Liver (tissue), 3 donors: ENCODE results near the gene UGT1A10.

Experiments used
- EGR1 ChIP-seq, 2 donors: IDR thresholded peaks; 2 replicates each; pipeline ENCODE4 v1.6.1; 2016 to 2018; ENCODE audit warnings: antibody characterized with exemption in 2 of 2, low read depth in 2 of 2
- GABPA ChIP-seq, 2 donors: IDR thresholded peaks in 1 of 2; conservative IDR thresholded peaks in 1 of 2; 2 replicates each; pipeline ENCODE4 v1.6.1; 2016; ENCODE audit warnings: antibody characterized with exemption in 2 of 2, mild to moderate bottlenecking in 1 of 2, moderate library complexity in 1 of 2
- HNF4A ChIP-seq, 2 donors: conservative IDR thresholded peaks; 2 replicates each; pipeline ENCODE4 v1.6.1; 2016; ENCODE audit warnings: antibody characterized with exemption in 2 of 2, mild to moderate bottlenecking in 2 of 2
- JUND ChIP-seq, 2 donors: IDR thresholded peaks; 2 replicates each; pipeline ENCODE4 v1.6.1; 2016; ENCODE audit warnings: antibody characterized with exemption in 2 of 2
- RAD21 ChIP-seq, 2 donors: IDR thresholded peaks; 2 replicates each; pipeline ENCODE4 v1.6.1; 2016; ENCODE audit warnings: antibody characterized with exemption in 2 of 2, mild to moderate bottlenecking in 2 of 2
- YY1 ChIP-seq: IDR thresholded peaks from 2 replicates; pipeline ENCODE4 v1.6.1; 2016; ENCODE audit warnings: antibody characterized with exemption, mild to moderate bottlenecking
- TF ChIP-seq, protein P1 (sequence below): fragments of 150-350 bp; IDR thresholded peaks from 2 replicates; pipeline ENCODE4 v1.5.1; 2017; ENCODE audit warnings: improper control_type of control experiment, low read depth, low read length; ENCODE audit not compliant: missing input control
- TF ChIP-seq, protein P2 (sequence below): IDR thresholded peaks from 2 replicates; pipeline ENCODE4 v1.6.1; 2016; ENCODE audit warnings: antibody characterized with exemption, mild to moderate bottlenecking
- TF ChIP-seq, protein P3 (sequence below): IDR thresholded peaks from 2 replicates; pipeline ENCODE4 v1.6.1; 2016; ENCODE audit warnings: antibody characterized with exemption
- TF ChIP-seq, protein P4 (sequence below): IDR thresholded peaks from 2 replicates; pipeline ENCODE4 v1.6.1; 2016; ENCODE audit warnings: antibody characterized with exemption
- donor health status: healthy.
- donor health status: healthy.

DNA sequence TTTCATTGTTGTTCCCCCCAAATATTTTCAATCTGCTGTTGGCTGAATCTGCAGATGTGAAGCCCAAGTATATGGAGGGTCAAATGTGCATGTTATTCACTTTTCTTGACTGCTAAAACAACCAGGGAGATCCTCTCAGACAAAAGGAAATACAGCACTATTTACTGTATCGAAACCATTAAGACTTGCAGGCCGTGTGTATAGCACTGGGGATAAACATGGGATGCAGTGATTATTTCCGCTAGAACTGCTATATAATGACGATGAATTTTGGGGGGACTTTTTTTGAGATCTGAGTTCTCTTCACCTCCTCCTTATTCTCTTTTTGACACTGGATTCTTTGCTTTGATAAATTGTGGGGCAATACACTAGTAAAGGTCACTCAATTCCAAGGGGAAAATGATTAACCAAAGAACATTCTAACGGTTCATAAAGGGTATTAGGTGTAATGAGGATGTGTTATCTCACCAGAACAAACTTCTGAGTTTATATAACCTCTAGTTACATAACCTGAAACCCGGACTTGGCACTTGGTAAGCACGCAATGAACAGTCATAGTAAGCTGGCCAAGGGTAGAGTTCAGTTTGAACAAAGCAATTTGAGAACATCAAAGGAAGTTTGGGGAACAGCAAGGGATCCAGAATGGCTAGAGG is 120.3 kb downstream of the UGT1A10 start:
- TF ChIP-seq, protein P1, sequence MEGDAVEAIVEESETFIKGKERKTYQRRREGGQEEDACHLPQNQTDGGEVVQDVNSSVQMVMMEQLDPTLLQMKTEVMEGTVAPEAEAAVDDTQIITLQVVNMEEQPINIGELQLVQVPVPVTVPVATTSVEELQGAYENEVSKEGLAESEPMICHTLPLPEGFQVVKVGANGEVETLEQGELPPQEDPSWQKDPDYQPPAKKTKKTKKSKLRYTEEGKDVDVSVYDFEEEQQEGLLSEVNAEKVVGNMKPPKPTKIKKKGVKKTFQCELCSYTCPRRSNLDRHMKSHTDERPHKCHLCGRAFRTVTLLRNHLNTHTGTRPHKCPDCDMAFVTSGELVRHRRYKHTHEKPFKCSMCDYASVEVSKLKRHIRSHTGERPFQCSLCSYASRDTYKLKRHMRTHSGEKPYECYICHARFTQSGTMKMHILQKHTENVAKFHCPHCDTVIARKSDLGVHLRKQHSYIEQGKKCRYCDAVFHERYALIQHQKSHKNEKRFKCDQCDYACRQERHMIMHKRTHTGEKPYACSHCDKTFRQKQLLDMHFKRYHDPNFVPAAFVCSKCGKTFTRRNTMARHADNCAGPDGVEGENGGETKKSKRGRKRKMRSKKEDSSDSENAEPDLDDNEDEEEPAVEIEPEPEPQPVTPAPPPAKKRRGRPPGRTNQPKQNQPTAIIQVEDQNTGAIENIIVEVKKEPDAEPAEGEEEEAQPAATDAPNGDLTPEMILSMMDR, result no peak
- peak; percentile 50 to 62 for TF ChIP-seq RAD21 (IDR thresholded peaks at IDR 0.05)
- peak; percentile 96 to 98 for TF ChIP-seq HNF4A (conservative IDR thresholded peaks at IDR 0.05)
- TF ChIP-seq, protein P2, sequence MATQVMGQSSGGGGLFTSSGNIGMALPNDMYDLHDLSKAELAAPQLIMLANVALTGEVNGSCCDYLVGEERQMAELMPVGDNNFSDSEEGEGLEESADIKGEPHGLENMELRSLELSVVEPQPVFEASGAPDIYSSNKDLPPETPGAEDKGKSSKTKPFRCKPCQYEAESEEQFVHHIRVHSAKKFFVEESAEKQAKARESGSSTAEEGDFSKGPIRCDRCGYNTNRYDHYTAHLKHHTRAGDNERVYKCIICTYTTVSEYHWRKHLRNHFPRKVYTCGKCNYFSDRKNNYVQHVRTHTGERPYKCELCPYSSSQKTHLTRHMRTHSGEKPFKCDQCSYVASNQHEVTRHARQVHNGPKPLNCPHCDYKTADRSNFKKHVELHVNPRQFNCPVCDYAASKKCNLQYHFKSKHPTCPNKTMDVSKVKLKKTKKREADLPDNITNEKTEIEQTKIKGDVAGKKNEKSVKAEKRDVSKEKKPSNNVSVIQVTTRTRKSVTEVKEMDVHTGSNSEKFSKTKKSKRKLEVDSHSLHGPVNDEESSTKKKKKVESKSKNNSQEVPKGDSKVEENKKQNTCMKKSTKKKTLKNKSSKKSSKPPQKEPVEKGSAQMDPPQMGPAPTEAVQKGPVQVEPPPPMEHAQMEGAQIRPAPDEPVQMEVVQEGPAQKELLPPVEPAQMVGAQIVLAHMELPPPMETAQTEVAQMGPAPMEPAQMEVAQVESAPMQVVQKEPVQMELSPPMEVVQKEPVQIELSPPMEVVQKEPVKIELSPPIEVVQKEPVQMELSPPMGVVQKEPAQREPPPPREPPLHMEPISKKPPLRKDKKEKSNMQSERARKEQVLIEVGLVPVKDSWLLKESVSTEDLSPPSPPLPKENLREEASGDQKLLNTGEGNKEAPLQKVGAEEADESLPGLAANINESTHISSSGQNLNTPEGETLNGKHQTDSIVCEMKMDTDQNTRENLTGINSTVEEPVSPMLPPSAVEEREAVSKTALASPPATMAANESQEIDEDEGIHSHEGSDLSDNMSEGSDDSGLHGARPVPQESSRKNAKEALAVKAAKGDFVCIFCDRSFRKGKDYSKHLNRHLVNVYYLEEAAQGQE, result peak; percentile 62
- TF ChIP-seq, protein P3, sequence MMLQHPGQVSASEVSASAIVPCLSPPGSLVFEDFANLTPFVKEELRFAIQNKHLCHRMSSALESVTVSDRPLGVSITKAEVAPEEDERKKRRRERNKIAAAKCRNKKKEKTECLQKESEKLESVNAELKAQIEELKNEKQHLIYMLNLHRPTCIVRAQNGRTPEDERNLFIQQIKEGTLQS, result peak; percentile 81
- TF ChIP-seq YY1, result peak; percentile 74
- peak; percentile 83 to 94 for TF ChIP-seq JUND (IDR thresholded peaks at IDR 0.05)
- TF ChIP-seq GABPA (IDR thresholded peaks at IDR 0.05 in 1 of 2, conservative IDR thresholded peaks at IDR 0.05 in 1 of 2), result no peak
- no peak for TF ChIP-seq EGR1 (IDR thresholded peaks at IDR 0.05; ENCODE audit: low read depth in 2 of 2)
- TF ChIP-seq, protein P4, sequence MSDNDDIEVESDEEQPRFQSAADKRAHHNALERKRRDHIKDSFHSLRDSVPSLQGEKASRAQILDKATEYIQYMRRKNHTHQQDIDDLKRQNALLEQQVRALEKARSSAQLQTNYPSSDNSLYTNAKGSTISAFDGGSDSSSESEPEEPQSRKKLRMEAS, result peak; percentile 50
